Omental fat pad (tissue), 4 donors: ENCODE data around the gene NTNG1. TPM values are rescaled to one million over a fixed set of nuclear protein-coding genes. Genes with fewer than 3 reads are reported as not detected.

Experiments
- ATAC-seq: fragments of 150-250 bp; one replicate; pipeline ENCODE4 v1.9.1; 2016; ENCODE audit warnings: mild to moderate bottlenecking, moderate library complexity; ENCODE audit not compliant: low FRiP score
- DNase-seq: peaks from one replicate; pipeline ENCODE4 v3.0.0-alpha.2; 2019; ENCODE audit warnings: low spot score
- CTCF ChIP-seq, 3 donors: fragments of 450-650 bp; IDR thresholded peaks; one replicate each; pipeline ENCODE4 v1.5.1; 2016 to 2017; ENCODE audit warnings: antibody characterized with exemption in 3 of 3, mild to moderate bottlenecking in 3 of 3, moderate library complexity in 2 of 3
- total RNA-seq, 4 donors: library from RNA; depleted of rRNA; stranded (reverse); fragments of >200 nt; gene quantifications; one replicate each; pipeline ENCODE4 v1.1.0, GENCODE V29; 2016

The NTNG1 gene
- total RNA-seq, 4 donors from 2014 or later: 1.3 to 28.5 (median 6.6) TPM

- no peak for ATAC-seq
- no peak for DNase-seq
- no peak for TF ChIP-seq CTCF (IDR thresholded peaks at IDR 0.05)
These were observed 110.2 kb downstream of the NTNG1 start for GRCh38 chr1:107251083-107251482.

GRCh38 chr1:107251839-107252238 is 111.0 kb downstream of the NTNG1 start:
- ATAC-seq: no peak
- no peak for TF ChIP-seq CTCF (IDR thresholded peaks at IDR 0.05)
- DNase-seq: no peak

GRCh38 chr1:107252271-107252670 is 111.4 kb downstream of the NTNG1 start:
- ATAC-seq: no peak
- TF ChIP-seq CTCF (IDR thresholded peaks at IDR 0.05): no peak
- no peak for DNase-seq

- TF ChIP-seq CTCF (IDR thresholded peaks at IDR 0.05): no peak
- no peak for DNase-seq
- no peak for ATAC-seq
These were observed 113.5 kb downstream of the NTNG1 start for GRCh38 chr1:107254306-107254705.

GRCh38 chr1:107255469-107255868 is 114.6 kb downstream of the NTNG1 start:
- no peak for ATAC-seq
- TF ChIP-seq CTCF (IDR thresholded peaks at IDR 0.05): no peak
- no peak for DNase-seq

GRCh38 chr1:107262467-107263286 is 121.8 kb downstream of the NTNG1 start:
- no peak for ATAC-seq
- TF ChIP-seq CTCF (IDR thresholded peaks at IDR 0.05): no peak
- no peak for DNase-seq

GRCh38 chr1:107263291-107263915 is 122.6 kb downstream of the NTNG1 start:
- DNase-seq: no peak
- no peak for ATAC-seq
- TF ChIP-seq CTCF (IDR thresholded peaks at IDR 0.05): no peak
